ENCODE results near the gene GRIA4.

Gene GRIA4

GRCh38 chr11:105603156-105603555 is 6.7 kb upstream of the GRIA4 start:
- H3K27ac ChIP-seq (ENCODE audit: low read depth, low read length) = no peak overlapping the region
- H3K4me1 ChIP-seq (ENCODE audit: control insufficient read depth in 1 of 2, insufficient read depth in 2 of 2, low read length in 2 of 2) = no peaks in the 10 kb centered on the region
- H3K9me3 ChIP-seq (ENCODE audit: control insufficient read depth in 1 of 2, low read length in 2 of 2) = no peaks in the 10 kb centered on the region
- no peak overlapping the region for H3K4me3 ChIP-seq (ENCODE audit: low read depth in 1 of 2, low read length in 2 of 2)
- H3K27me3 ChIP-seq (ENCODE audit: control insufficient read depth in 1 of 2, insufficient read depth in 2 of 2, low read length in 2 of 2) = peaks cover 0 to 6% of the 10 kb centered on the region in 2 donors
- H3K9ac ChIP-seq (ENCODE audit: low read depth in 1 of 2, low read length in 2 of 2) = no peak overlapping the region
- H3K36me3 ChIP-seq (ENCODE audit: control insufficient read depth in 1 of 2, insufficient read depth in 2 of 2, low read length in 2 of 2) = no peaks in the 10 kb centered on the region

GRCh38 chr11:105609341-105609781 is 512 bp upstream of the GRIA4 start:
- peaks cover 0 to 9% of the 10 kb centered on the region in 2 donors for H3K4me1 ChIP-seq (ENCODE audit: control insufficient read depth in 1 of 2, insufficient read depth in 2 of 2, low read length in 2 of 2)
- peak overlapping the region in 1 of 2 donors; percentile 34 for H3K4me3 ChIP-seq (ENCODE audit: low read depth in 1 of 2, low read length in 2 of 2)
- H3K27ac ChIP-seq (ENCODE audit: low read depth, low read length) = no peak overlapping the region
- H3K9me3 ChIP-seq (ENCODE audit: control insufficient read depth in 1 of 2, low read length in 2 of 2) = no peaks in the 10 kb centered on the region
- H3K36me3 ChIP-seq (ENCODE audit: control insufficient read depth in 1 of 2, insufficient read depth in 2 of 2, low read length in 2 of 2) = no peaks in the 10 kb centered on the region
- H3K27me3 ChIP-seq (ENCODE audit: control insufficient read depth in 1 of 2, insufficient read depth in 2 of 2, low read length in 2 of 2) = peaks cover 17 to 40% of the 10 kb centered on the region in 2 donors
- no peak overlapping the region for H3K9ac ChIP-seq (ENCODE audit: low read depth in 1 of 2, low read length in 2 of 2)

- H3K9ac ChIP-seq (ENCODE audit: low read depth in 1 of 2, low read length in 2 of 2) = no peak overlapping the region
- peak overlapping the region in 1 of 2 donors; percentile 34 for H3K4me3 ChIP-seq (ENCODE audit: low read depth in 1 of 2, low read length in 2 of 2)
- no peaks in the 10 kb centered on the region for H3K9me3 ChIP-seq (ENCODE audit: control insufficient read depth in 1 of 2, low read length in 2 of 2)
- H3K27ac ChIP-seq (ENCODE audit: low read depth, low read length) = no peak overlapping the region
- H3K4me1 ChIP-seq (ENCODE audit: control insufficient read depth in 1 of 2, insufficient read depth in 2 of 2, low read length in 2 of 2) = peaks cover 0 to 9% of the 10 kb centered on the region in 2 donors
- no peaks in the 10 kb centered on the region for H3K36me3 ChIP-seq (ENCODE audit: control insufficient read depth in 1 of 2, insufficient read depth in 2 of 2, low read length in 2 of 2)
- peaks cover 17 to 34% of the 10 kb centered on the region in 2 donors for H3K27me3 ChIP-seq (ENCODE audit: control insufficient read depth in 1 of 2, insufficient read depth in 2 of 2, low read length in 2 of 2)
Observed at GRCh38 chr11:105610871-105611571, 1.1 kb downstream of the GRIA4 start.

GRCh38 chr11:105611572-105612441 is 1.9 kb downstream of the GRIA4 start:
- no peak overlapping the region for H3K27ac ChIP-seq (ENCODE audit: low read depth, low read length)
- peak overlapping the region in 1 of 2 donors; percentile 7 for H3K4me3 ChIP-seq (ENCODE audit: low read depth in 1 of 2, low read length in 2 of 2)
- peaks cover 17 to 34% of the 10 kb centered on the region in 2 donors for H3K27me3 ChIP-seq (ENCODE audit: control insufficient read depth in 1 of 2, insufficient read depth in 2 of 2, low read length in 2 of 2)
- H3K36me3 ChIP-seq (ENCODE audit: control insufficient read depth in 1 of 2, insufficient read depth in 2 of 2, low read length in 2 of 2) = no peaks in the 10 kb centered on the region
- H3K4me1 ChIP-seq (ENCODE audit: control insufficient read depth in 1 of 2, insufficient read depth in 2 of 2, low read length in 2 of 2) = peaks cover 0 to 9% of the 10 kb centered on the region in 2 donors
- no peaks in the 10 kb centered on the region for H3K9me3 ChIP-seq (ENCODE audit: control insufficient read depth in 1 of 2, low read length in 2 of 2)
- no peak overlapping the region for H3K9ac ChIP-seq (ENCODE audit: low read depth in 1 of 2, low read length in 2 of 2)

- H3K9me3 ChIP-seq (ENCODE audit: control insufficient read depth in 1 of 2, low read length in 2 of 2) = no peaks in the 10 kb centered on the region
- no peak overlapping the region for H3K4me3 ChIP-seq (ENCODE audit: low read depth in 1 of 2, low read length in 2 of 2)
- H3K27ac ChIP-seq (ENCODE audit: low read depth, low read length) = no peak overlapping the region
- peaks cover 17 to 34% of the 10 kb centered on the region in 2 donors for H3K27me3 ChIP-seq (ENCODE audit: control insufficient read depth in 1 of 2, insufficient read depth in 2 of 2, low read length in 2 of 2)
- H3K9ac ChIP-seq (ENCODE audit: low read depth in 1 of 2, low read length in 2 of 2) = no peak overlapping the region
- no peaks in the 10 kb centered on the region for H3K36me3 ChIP-seq (ENCODE audit: control insufficient read depth in 1 of 2, insufficient read depth in 2 of 2, low read length in 2 of 2)
- peaks cover 0 to 9% of the 10 kb centered on the region in 2 donors for H3K4me1 ChIP-seq (ENCODE audit: control insufficient read depth in 1 of 2, insufficient read depth in 2 of 2, low read length in 2 of 2)
Observed at GRCh38 chr11:105612771-105613170, 2.9 kb downstream of the GRIA4 start.

GRCh38 chr11:105613183-105613582 is 3.3 kb downstream of the GRIA4 start:
- H3K36me3 ChIP-seq (ENCODE audit: control insufficient read depth in 1 of 2, insufficient read depth in 2 of 2, low read length in 2 of 2) = no peaks in the 10 kb centered on the region
- no peak overlapping the region for H3K4me3 ChIP-seq (ENCODE audit: low read depth in 1 of 2, low read length in 2 of 2)
- no peaks in the 10 kb centered on the region for H3K9me3 ChIP-seq (ENCODE audit: control insufficient read depth in 1 of 2, low read length in 2 of 2)
- no peak overlapping the region for H3K27ac ChIP-seq (ENCODE audit: low read depth, low read length)
- H3K27me3 ChIP-seq (ENCODE audit: control insufficient read depth in 1 of 2, insufficient read depth in 2 of 2, low read length in 2 of 2) = peaks cover 17 to 34% of the 10 kb centered on the region in 2 donors
- no peak overlapping the region for H3K9ac ChIP-seq (ENCODE audit: low read depth in 1 of 2, low read length in 2 of 2)
- H3K4me1 ChIP-seq (ENCODE audit: control insufficient read depth in 1 of 2, insufficient read depth in 2 of 2, low read length in 2 of 2) = peaks cover 0 to 9% of the 10 kb centered on the region in 2 donors

- no peak overlapping the region for H3K4me3 ChIP-seq (ENCODE audit: low read depth in 1 of 2, low read length in 2 of 2)
- no peak overlapping the region for H3K9ac ChIP-seq (ENCODE audit: low read depth in 1 of 2, low read length in 2 of 2)
- H3K27me3 ChIP-seq (ENCODE audit: control insufficient read depth in 1 of 2, insufficient read depth in 2 of 2, low read length in 2 of 2) = no peaks in the 10 kb centered on the region
- no peaks in the 10 kb centered on the region for H3K9me3 ChIP-seq (ENCODE audit: control insufficient read depth in 1 of 2, low read length in 2 of 2)
- no peaks in the 10 kb centered on the region for H3K36me3 ChIP-seq (ENCODE audit: control insufficient read depth in 1 of 2, insufficient read depth in 2 of 2, low read length in 2 of 2)
- no peaks in the 10 kb centered on the region for H3K4me1 ChIP-seq (ENCODE audit: control insufficient read depth in 1 of 2, insufficient read depth in 2 of 2, low read length in 2 of 2)
- H3K27ac ChIP-seq (ENCODE audit: low read depth, low read length) = no peak overlapping the region
Observed at GRCh38 chr11:105618343-105618955, 8.6 kb downstream of the GRIA4 start.

- Histone ChIP-seq H3K27ac (ENCODE audit: low read depth, low read length) (no peak overlapping the region), H3K4me1 (ENCODE audit: control insufficient read depth in 1 of 2, insufficient read depth in 2 of 2, low read length in 2 of 2) (no peaks in the 10 kb centered on the region), H3K9me3 (ENCODE audit: control insufficient read depth in 1 of 2, low read length in 2 of 2) (no peaks in the 10 kb centered on the region), H3K36me3 (ENCODE audit: control insufficient read depth in 1 of 2, insufficient read depth in 2 of 2, low read length in 2 of 2) (no peaks in the 10 kb centered on the region), H3K9ac (ENCODE audit: low read depth in 1 of 2, low read length in 2 of 2) (no peak overlapping the region), H3K4me3 (ENCODE audit: low read depth in 1 of 2, low read length in 2 of 2) (no peak overlapping the region), H3K27me3 (ENCODE audit: control insufficient read depth in 1 of 2, insufficient read depth in 2 of 2, low read length in 2 of 2) (no peaks in the 10 kb centered on the region)
Observed at GRCh38 chr11:105619556-105619955, 9.7 kb downstream of the GRIA4 start.

- H3K4me3 ChIP-seq (ENCODE audit: low read depth in 1 of 2, low read length in 2 of 2) = no peak overlapping the region
- no peak overlapping the region for H3K9ac ChIP-seq (ENCODE audit: low read depth in 1 of 2, low read length in 2 of 2)
Observed at GRCh38 chr11:105622016-105622415, 12.1 kb downstream of the GRIA4 start.

GRCh38 chr11:105632316-105632715 is 22.4 kb downstream of the GRIA4 start:
- H3K27me3 ChIP-seq (ENCODE audit: control insufficient read depth in 1 of 2, insufficient read depth in 2 of 2, low read length in 2 of 2) = no peaks in the 10 kb centered on the region
- no peaks in the 10 kb centered on the region for H3K36me3 ChIP-seq (ENCODE audit: control insufficient read depth in 1 of 2, insufficient read depth in 2 of 2, low read length in 2 of 2)
- no peaks in the 10 kb centered on the region for H3K9me3 ChIP-seq (ENCODE audit: control insufficient read depth in 1 of 2, low read length in 2 of 2)
- no peak overlapping the region for H3K4me3 ChIP-seq (ENCODE audit: low read depth in 1 of 2, low read length in 2 of 2)
- no peak overlapping the region for H3K27ac ChIP-seq (ENCODE audit: low read depth, low read length)
- H3K9ac ChIP-seq (ENCODE audit: low read depth in 1 of 2, low read length in 2 of 2) = no peak overlapping the region
- H3K4me1 ChIP-seq (ENCODE audit: control insufficient read depth in 1 of 2, insufficient read depth in 2 of 2, low read length in 2 of 2) = no peaks in the 10 kb centered on the region

More at GRCh38 chr11:105622016-105622415, 12.1 kb downstream of the GRIA4 start:
- Histone ChIP-seq H3K9me3 (ENCODE audit: control insufficient read depth in 1 of 2, low read length in 2 of 2) (no peaks in the 10 kb centered on the region), H3K36me3 (ENCODE audit: control insufficient read depth in 1 of 2, insufficient read depth in 2 of 2, low read length in 2 of 2) (no peaks in the 10 kb centered on the region), H3K4me1 (ENCODE audit: control insufficient read depth in 1 of 2, insufficient read depth in 2 of 2, low read length in 2 of 2) (no peaks in the 10 kb centered on the region), H3K27ac (ENCODE audit: low read depth, low read length) (no peak overlapping the region), H3K27me3 (ENCODE audit: control insufficient read depth in 1 of 2, insufficient read depth in 2 of 2, low read length in 2 of 2) (no peaks in the 10 kb centered on the region)
